Activated T-helper 1 cell treated with Interleukin-2 at 50 U/mL for 16 hours (primary cell): ENCODE data around the gene SFTA2.
A peak's percentile ranks its signal among the peaks of the same experiment; 100 is the strongest.

Source experiments
- DNase-seq: peaks from one replicate; pipeline ENCODE4 v3.0.0-alpha.2; 2020; ENCODE audit warnings: low read depth

The SFTA2 gene

GRCh38 chr6:30889921-30890645 lies 41.9 kb downstream of the SFTA2 start:
- no peak for DNase-seq

- no peak for DNase-seq
Measured at GRCh38 chr6:30889496-30889885, 42.5 kb downstream of the SFTA2 start.

DNA sequence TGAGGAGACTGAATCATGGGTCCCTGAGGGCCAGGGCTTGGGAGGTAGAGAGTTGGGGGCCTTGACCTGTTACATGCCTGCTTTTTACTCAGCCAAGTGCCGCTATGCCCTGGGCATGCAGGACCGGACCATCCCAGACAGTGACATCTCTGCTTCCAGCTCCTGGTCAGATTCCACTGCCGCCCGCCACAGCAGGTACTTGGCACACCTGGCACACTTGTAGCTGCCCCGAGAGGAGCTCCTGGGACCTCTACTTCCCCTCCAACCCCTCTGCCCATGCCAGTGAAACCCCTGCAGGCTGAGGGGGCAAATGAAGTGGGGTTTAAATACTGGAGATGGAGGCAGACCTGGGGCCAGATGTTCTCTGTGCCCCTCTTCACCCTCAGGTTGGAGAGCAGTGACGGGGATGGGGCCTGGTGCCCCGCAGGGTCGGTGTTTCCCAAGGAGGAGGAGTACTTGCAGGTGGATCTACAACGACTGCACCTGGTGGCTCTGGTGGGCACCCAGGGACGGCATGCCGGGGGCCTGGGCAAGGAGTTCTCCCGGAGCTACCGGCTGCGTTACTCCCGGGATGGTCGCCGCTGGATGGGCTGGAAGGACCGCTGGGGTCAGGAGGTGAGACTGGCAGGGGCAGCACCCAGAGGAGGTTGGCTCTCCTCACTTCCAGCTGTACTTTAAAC lies 43.0 kb downstream of the SFTA2 start:
- no peak for DNase-seq

- DNase-seq: no peak
Measured at GRCh38 chr6:30887901-30888815, 43.8 kb downstream of the SFTA2 start.

DNA sequence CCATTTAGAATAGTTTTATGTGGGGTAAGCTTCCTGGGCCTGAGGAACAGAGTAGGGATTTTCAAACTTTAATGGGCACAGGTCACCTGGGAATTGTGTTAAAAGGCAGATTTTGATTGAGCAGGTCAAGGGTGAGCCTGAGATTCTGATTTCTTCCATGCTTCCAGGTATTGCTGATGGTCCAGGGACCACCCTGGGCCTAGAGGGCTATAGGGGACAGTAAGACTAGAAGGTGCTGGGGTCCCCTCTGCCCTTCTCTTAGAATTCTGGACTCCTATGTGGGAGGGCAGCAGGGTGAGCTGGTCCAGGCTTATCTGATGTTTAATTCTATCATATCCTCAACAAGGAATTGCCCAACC lies 45.1 kb downstream of the SFTA2 start:
- no peak for DNase-seq

DNA sequence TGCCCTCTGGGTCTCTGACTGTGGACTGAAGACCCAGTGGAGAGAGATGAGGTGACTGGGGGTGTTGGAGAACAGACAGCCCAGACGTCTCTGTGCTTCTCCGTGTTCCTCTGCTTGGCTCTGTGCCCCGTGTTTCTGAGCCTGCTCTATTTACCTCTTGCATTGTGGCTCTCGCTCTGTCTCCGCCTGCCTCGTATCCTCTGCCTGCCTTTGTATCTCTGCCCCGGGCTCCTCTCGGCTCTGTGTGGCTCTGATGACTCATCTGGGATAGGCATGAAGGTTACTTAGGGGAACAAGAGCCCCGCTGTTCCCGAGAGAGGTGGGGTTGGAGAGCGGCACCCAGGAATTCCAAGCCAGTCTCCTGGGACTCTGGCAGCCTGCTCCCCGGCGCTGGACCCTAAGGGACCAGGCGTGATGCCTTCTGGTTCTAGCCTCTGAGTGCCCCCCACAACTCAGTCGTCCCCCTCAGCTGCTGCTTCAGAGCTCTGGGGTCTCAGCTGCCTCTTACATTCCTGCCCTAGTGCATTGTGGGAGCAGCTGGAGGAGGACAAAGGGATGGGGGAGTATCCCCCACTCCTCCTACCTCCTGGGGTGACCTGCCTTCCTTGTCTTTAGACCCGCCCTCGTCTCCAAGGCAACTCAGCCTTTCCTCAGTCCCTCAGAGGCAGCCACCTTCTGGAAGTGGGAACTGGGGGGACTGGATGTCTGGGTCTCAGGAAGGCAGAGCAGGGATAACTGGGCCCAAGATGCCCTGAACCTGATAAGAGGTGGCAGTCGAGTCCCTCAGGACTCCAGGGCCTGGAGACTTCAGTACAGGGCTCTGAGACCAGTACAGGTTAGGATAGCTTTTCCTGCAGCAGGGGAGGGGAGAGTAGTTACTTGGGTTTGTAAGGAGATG lies 45.7 kb downstream of the SFTA2 start:
- DNase-seq: no peak

DNA sequence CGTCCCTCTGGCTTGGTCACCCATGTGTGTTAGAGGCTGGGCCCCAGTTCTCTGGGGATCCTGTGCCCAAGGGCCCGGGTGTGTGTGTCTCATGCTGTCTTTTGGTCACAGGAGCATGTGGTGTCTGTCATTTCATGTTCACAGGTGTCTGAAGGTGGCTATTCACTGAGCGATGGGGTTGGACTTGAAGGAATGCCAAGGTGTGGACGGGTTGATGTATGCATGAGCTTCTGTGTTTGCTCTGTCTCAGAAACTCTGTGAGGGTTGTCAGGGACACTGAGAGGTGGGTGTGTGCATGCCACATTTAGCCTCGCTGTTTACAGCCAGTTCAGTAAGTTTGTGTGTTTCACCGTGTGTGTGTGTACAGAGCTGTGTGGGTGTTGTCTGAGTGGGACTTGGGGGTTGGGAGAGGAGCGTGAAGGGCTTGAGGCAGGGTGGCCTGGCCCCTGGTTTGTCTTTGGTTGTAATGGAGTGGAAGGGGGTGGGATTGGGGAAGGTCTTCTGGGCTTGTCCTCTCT lies 46.4 kb downstream of the SFTA2 start:
- DNase-seq: no peak

DNA sequence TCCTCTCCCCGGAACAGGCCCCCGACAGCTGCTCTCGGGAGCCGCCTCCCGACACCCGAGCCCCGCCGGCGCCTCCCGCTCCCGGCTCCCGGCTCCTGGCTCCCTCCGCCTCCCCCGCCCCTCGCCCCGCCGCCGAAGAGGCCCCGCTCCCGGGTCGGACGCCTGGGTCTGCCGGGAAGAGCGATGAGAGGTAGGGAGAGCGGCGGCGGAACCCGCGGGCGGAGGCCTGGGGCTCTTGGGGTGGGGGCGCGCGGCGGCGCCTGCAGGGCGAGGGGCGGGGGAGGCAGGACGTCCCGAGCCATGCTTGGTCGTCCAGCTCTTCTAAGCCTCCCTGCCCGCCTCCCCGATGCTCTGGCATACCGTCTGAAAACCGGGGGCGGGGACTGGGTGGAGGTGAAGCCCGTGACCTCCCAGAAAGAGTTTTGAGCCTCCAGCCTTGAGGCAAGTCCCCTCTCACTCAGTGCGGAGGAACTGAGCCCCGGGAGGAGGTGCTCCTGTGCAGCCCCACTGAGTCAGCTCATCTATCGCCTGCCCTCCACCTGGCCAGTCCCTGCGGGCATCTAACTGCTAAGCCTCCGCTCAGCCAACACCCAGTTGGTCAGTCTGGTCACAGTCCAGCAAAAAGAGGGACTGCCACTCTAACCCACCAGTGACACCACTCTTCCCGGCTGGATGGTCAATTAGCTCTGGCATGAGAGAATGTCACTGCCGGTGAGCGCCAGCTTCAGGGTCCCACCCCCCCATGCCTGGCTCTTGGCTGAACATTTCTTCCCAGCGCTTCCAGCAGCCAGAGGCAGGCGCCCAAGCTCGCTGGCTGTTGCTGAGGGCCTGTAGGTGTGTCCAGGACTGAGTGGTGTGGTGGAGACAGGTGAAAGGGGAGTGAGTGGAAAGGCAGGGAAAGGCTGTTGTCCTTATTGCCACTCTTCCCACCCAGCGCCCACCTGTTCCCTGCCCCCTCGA lies 47.2 kb downstream of the SFTA2 start:
- peak; percentile 9 for DNase-seq

DNA sequence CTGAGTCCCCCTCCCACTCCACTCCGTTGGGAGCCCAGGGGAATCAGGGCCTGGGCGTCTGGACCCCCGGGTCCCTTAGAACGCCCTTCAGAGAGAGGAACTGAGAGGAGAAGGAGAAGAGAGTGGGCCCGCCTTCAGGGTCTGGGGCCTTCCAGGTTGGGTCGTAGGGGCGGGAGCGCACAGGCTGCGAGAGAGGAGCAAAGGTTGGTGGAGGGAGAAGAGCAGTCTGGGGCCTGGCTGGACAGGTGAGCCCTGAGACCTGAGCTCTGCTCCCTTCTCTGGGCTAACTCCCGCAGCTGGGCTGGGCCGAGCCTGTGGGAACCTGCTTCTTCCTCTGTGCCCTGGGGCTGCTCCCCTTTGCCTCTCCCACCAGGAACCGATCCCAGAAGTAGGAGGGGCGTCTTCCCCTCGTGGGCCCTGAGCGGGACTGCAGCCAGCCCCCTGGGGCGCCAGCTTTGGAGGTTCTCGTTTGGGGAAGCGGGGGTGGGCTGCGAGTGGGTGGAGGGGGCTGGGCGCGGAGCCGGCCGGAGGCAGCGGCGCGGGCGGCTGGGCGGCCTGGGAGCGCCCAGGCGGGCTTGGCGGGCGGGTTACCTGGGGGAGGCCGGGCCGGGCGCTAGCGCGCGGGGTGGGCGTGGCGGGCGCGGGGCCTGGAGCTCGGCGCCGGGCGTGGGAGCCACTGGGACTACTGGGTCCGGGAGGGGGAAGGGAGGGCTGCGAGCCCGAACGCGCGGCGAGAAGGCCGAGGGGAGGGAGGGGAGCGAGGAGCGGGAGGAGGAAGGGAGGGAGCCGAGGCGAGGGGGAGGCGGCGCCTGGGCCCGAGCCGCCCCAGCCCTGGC lies 48.1 kb downstream of the SFTA2 start, which contains the start of gene DDR1:
Gene DDR1 (plus strand): TSS at position 835 of the 836 bp plus-strand sequence. CDS start 4,211 bp downstream, outside the sequence.
- DNase-seq: peak; percentile 38

DNA sequence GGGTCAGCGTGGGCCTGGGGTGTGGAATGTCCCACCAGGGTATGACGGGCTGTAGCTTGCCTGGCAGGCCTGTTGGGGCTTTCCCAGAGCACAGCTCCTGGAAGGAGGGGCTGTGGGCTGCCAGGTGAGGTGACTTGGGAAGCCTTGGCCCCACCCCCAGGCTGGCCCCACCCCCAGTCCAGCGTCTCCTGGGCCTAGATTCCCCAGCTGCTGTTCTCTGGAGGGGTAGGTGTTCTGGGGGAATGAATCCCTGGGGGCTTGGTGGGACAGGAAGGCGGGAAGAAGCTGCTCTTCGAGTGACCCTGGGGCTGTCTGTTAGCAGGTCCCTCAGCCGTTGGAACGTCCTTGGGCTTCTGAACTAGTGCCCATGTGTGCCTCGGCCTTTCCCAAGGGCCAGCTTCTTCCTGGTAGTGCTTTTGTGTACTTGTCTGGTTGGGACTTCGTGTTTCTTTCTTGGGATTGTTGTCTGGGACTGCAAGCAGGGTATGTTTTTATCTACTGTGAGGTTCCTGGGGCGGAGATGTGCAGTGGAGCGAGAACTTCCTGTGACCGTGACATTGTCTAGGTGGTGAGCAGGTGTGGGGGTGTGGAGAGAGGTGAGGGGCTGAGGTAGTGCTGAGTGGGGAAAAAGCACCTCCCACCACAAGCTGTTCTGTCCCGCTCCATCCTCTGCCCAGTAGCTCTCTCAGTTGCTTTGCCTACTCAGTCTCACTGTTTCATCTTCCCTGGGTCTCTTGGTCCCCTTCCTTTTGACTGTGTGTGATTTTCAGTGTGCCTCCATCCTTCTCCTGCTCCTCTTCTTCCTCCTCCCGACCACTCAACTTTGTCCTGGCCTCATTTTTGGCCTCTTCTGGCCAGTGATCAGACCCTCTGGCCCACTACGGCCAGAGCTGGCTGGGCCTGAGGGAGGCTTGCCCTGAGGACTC lies 48.9 kb downstream of the SFTA2 start:
- DNase-seq: no peak

DNA sequence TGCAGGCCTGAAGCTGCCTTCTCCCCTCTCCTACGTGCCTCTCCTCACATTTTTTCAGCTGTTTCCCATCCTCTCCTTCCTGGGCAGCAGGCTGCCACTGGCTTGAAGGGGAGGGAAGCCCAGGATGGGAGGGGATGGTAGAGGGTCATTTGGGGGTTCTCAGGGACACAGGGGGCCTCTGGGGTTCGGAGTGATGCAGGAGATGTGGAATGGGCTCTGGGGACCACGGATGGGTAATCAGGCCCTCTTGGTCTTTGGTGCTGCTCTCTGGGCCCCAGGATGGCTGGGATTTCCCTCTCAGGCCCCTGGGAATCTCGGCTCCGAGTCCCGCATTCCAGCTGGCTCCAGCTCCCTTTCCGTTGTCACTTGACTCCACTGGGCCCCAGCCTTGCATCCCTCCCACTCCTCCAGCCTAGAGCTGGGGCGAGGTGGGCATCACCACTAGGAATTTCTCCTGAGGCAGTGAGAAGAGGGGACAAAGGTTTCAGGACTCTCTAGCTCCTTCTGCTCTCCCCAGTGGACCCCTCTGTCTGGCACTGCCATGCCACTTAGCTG lies 49.7 kb downstream of the SFTA2 start:
- no peak for DNase-seq

- no peak for DNase-seq
Measured at GRCh38 chr6:30881392-30882203, 50.4 kb downstream of the SFTA2 start.
